Measurements from ENCODE around the gene TPCN2.

DNA sequence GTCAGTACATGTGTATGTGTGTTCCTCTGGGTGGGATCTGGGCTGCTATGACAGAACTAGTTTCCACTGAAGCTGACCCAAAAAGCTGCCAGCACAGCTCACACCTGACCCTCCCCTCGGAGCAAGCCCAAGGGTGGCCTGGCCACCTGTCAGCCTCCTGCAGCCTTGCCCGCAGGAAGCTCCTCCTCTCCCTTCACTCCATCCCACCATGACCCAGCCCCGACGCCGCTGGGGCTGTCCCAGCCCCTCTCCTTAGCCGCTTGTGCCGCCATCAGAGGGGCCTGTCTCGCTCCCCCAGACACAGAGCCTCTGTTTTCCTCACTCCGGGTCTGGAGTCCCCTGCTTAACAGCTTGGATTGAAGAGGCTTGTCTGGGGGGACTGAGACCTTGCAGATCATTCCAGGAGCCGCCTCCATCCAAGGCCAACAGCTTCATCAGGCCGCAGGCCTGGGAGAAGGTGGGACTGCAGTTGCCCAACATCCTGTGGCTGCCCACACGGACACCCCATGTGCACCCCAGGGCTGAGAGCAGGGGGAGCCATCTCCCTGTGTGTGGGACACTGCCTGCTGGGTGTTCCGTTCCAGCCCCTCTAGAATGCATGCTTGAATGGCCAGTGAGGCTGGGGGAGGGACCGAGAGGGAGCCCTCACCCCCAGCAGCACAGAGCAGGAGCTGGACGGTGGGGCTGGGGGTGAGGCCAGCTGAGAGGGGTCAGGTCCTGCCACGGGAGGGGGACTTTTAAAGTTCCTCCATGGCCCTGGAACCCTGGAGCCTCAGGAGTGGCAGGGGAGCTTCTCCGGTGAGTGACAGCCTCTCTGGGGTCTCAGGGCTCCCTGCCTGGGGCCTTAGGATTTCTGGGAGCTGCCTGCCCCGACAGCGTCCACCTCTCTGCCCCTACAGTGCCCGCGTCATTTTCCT, 36.4 kb upstream of the TPCN2 start:
- TF ChIP-seq POLR2A (IDR thresholded peaks at IDR 0.05), result no peak
- TF ChIP-seq, protein P1, sequence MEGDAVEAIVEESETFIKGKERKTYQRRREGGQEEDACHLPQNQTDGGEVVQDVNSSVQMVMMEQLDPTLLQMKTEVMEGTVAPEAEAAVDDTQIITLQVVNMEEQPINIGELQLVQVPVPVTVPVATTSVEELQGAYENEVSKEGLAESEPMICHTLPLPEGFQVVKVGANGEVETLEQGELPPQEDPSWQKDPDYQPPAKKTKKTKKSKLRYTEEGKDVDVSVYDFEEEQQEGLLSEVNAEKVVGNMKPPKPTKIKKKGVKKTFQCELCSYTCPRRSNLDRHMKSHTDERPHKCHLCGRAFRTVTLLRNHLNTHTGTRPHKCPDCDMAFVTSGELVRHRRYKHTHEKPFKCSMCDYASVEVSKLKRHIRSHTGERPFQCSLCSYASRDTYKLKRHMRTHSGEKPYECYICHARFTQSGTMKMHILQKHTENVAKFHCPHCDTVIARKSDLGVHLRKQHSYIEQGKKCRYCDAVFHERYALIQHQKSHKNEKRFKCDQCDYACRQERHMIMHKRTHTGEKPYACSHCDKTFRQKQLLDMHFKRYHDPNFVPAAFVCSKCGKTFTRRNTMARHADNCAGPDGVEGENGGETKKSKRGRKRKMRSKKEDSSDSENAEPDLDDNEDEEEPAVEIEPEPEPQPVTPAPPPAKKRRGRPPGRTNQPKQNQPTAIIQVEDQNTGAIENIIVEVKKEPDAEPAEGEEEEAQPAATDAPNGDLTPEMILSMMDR (IDR thresholded peaks at IDR 0.05), result no peak
